HG03045 (cell line): ENCODE measurements around the gene RFPL2.
"Not testable (repeated sequence)": the region's sequence is repeated elsewhere in the genome, so short reads cannot be mapped to it uniquely, and the experiment has no call there.

Experiments used
- ATAC-seq: cut with Tn5 transposase; IDR thresholded peaks from one replicate; pipeline ENCODE4 v1.9.1; 2021; ENCODE audit warnings: mild to moderate bottlenecking, moderate library complexity; ENCODE audit not compliant: unreplicated experiment

The RFPL2 gene

DNA sequence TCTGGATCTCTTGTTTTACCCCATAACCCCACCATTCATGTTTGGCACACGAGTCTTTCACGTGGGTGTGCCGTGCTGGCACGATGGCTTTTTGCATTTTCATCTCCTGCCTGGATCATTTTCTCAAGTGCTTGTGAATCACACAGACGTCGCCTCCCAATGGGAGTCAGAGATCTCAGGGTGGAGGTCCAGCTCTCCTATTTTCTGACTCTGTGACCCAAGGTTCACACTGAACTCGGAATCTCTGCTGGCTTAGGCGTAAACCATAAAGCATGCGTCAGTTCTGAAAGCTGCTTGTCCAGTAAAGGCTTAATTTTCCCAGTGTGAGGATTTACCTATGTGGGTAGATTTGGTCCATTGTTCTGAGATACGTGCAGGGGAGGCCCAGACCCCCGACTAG is 29.8 kb downstream of the RFPL2 start:
- ATAC-seq: no peak

DNA sequence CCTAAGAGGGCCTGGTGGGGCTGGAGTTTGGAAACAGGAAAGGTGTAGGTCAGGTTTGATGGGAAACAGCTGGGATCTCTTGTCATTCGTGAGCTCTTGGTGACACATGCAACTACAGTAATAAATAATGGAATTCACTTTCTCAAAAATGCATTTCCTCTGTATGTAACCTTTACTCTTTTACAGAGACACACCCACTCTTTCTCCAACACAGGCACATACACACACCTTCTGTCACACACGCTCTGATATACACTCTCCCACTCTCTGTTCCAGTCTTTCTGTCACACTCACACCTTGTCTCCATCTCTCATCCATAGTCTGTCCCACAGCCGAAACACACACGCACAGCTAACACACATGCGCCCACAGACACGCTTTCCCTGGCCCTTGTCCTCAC is 39.2 kb downstream of the RFPL2 start:
- no peak for ATAC-seq

DNA sequence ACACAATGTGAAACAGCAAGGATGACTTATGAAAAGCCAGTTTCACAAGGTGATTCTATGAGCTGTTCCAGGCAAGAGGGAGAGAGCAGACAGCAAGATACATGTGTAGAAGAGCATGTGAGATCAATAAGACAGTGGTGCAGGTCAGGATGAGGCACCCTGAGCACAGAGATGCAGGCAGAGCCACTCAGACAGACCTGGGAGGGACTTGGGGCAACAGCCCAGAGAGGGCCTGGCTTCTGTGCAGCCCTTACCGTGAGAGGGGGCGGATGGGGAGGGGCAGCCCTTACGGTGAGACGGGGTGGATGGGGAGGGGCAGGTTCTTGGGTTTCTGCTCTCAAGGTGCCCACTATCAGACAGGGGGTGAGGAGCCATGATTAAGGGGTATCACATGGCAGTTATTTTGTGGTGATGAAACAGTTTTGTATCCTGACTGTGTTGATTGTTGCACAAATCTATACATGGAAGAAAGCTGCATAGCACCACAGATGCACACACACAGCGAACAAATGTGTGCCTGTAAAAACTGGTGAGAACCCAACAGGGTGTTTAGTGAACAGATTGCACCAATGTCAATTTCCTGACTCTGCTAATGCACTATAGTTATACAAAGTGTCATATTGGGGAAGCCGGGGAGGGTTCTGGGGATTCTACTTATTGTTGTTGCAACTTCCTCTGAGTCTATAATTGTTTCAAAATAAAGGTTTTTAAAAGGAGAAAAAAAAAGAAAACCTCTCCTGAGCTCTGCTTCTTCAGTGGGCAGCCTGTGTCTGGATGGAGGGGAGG is 40.6 kb downstream of the RFPL2 start:
- no peak for ATAC-seq

DNA sequence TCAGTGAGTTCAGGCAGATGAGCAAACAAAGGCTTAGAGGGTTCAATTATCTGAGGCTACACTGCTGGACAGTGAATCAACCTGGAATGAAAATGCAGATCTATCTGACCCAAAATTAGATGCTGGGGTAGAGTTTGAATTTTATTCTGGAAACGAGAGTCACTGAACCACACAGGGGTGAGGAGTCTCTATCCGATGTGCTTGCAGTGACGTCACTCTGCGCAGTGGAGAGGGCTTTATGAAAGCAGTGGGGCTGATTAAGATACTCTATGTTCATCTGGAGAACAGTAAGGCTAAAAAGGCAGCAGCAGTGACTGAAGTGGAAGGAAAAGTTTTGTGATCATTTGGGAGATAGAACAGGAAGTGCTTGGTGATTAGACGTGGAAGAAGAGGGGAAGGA is 44.5 kb downstream of the RFPL2 start:
- ATAC-seq: not testable (repeated sequence)

DNA sequence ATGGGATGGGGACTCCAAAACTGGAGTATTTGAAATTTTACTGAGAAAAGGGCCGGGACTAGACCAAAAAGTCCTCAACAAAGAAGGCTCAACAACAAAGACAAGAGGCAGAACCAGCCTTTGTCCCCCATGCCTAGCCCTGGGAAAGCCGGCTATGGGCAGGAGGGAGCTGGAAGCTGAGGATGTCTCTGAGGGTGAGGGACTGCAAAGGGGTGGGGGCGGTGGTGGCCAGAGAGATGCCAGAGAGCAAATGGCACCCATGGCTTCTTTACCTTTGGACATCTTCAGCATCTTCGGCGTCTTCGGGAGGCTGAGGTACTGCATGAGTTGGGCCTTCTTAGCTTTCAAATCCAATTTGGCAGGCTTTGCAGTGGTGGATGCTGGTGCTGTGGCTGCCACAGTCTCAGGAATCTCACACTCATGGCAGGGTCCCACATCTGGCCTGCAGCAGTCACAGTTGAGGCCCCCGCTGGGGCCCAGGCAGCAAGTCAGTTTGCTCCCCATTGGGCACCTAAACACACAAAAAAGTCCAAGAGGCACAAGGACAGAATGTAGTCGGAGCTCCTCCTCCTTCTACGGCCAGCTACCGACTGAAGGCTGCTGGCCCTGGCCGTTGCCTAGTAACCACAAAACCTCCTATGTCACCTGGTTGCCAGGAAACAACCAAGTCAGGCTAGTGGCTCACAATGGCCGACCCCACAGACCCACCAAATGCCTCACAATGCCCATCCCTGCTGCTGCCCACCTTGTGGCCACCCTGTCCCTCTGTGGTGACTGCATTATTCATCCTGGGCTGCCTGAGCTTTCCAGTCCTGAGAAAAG is 46.0 kb downstream of the RFPL2 start, which contains the start of gene C22orf42:
Gene C22orf42 (minus strand): TSS at position 592 of the 822 bp plus-strand sequence. CDS start 88 bp downstream, at position 504.
- ATAC-seq: no peak

DNA sequence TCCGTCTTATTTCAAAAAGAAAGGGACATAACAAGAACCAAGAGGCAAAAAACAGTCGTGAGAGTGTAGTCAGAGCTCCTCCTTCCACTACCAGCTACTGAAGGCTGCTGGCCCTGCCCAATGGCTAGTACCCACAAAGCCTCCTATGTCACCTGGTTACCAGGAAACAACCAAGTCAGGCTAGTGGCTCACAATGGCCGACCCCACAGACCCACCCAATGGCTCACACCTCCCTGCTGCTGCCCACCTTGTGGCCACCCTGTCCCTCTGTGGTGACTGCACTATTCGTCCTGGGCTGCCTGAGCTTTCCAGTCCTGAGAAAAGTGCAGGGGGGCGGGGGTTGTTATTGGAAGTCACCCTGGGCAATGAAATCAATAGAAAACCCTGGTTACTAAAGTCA is 47.2 kb downstream of the RFPL2 start:
- ATAC-seq: not testable (repeated sequence)

DNA sequence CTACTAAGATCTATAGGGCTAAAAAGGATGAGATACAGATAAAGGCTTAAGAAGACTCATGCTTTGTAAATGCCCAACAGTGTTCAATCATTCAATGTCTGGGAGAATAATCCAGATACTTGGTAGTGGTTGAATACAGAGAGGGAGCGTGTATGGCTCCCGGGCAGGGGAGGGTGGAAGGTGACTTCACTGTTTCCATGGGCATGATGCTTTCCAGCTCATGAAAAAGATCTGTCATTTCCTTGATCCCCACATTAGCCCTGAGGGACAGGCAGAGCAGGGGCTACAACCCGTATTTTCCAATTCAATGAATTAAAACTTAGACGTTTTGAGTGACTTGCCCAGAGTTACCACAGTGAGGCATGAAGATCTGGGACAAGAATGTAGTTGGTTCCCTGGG is 50.1 kb downstream of the RFPL2 start:
- ATAC-seq: not testable (repeated sequence)

DNA sequence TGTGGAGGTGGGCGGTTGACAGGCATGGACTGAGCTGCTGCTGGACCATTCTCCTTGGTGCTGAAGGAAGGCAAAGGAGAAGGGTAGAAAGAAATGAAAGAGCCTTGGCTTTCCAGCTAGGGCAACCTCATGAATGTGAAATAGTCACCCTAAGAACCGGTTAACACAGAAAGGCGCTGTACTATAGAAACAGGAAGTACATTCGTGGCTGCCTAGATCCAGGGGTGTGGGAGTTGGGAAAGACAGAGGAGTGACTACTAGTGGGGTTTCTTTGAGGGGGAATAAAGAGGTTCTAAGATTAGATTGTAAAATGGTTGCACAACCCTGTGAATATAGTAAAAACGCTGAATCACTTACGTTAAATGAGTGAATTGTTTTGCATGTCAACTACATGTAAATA is 53.2 kb downstream of the RFPL2 start:
- ATAC-seq: not testable (repeated sequence)

DNA sequence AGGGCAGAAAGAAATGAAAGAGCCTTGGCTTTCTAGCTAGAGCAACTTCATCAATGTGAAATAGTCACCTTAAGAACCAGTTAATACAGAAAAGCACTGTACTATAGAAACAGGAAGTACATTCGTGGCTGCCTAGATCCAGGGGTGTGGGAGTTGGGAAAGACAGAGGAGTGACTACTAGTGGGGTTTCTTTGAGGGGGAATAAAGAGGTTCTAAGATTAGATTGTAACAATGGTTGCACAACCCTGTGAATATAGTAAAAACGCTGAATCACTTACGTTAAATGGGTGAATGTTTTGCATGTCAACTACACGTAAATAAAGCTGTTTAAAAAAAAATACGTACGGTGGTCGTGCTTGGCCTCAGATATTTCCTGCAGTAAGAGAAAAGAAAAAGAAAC is 54.2 kb downstream of the RFPL2 start:
- ATAC-seq: not testable (repeated sequence)

DNA sequence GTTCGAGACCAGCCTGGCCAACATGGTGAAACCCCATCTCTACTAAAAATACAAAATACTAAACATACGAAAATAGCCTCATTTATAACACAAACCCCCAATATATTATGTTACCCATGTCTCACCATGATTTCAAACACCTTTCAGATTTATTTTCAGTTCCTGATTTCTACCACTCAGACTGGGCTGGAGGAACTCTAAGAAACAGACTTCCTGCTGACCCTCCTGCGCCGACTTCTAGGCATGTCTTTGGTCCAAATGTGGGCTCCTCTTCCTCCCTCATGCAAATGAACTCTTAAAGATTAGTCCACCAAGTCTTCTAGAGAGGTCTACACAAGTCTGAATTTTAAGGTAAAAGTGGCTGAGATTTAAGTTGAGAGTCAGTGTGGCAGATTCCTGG is 56.5 kb downstream of the RFPL2 start:
- not testable (repeated sequence) for ATAC-seq

DNA sequence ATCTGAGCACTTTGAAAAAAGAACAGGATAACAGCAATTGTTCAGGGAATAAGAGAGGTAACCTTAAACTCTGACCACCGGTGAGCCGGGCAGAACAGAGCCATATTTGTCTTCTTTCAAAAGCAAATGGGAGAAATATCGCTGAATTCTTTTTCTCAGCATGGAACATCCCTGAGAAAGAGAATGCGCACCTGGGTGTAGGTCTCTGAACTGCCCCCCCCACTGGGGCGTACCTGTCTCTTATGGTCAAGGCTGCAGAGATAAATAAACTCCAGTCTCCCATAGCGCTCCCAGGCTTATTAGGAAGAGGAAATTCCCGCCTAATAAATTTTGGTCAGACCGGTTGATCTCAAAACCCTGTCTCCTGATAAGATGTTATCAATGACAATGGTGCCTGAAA is 57.7 kb downstream of the RFPL2 start:
- not testable (repeated sequence) for ATAC-seq

DNA sequence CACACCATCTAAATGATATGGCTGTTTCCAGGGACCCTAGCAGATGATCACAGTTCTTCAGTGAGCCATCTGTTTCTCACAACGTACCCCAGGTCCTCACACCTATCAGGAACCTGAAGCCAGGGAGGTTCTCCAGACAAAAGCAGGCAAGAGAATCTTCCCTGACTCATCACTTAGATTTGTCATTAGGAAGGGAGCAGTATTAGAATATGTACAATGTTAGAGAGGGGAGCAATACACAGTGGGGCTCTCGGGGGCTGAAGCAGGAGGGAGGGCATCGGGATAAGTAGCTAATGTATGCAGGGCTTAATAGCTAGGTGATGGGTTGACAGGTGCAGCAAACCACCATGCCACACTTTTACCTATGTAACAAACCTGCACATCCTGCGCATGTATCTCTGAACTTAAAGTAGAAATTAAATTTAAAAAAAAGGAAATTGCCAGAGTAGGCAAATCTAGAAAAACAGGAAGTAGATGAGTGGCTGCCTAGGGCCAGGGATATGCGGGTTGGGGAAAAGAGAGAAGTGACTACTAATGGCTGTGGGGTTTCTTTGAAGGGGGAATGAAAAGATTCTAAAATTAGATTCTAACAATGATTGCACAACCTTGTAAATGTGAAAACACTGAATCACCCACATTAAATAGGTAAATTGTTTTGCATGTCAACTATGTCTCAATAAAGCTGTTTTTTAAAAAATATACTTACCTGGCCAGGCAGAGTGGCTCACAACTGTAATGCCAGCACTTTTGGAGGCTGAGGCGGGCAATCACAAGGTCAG is 60.2 kb downstream of the RFPL2 start:
- no peak for ATAC-seq

DNA sequence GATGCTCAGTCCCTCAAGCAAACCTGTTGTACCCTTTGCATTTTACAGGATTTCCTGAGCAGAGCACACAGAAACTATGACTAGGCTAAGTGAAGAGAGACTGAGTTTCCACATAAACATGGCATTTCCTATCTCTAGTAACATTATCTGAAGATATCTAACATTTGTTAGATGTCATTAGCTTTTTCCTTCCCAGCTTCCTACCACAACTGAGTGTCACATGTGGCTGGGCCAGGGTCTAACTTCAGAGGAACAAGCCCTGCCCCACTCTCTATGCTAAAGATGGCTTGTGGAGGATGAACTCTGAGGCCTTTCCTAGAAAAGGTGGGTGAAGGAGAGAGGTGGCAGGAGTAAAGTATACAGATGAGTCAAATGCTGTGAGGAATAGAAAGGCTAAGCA is 62.3 kb downstream of the RFPL2 start:
- ATAC-seq: no peak

DNA sequence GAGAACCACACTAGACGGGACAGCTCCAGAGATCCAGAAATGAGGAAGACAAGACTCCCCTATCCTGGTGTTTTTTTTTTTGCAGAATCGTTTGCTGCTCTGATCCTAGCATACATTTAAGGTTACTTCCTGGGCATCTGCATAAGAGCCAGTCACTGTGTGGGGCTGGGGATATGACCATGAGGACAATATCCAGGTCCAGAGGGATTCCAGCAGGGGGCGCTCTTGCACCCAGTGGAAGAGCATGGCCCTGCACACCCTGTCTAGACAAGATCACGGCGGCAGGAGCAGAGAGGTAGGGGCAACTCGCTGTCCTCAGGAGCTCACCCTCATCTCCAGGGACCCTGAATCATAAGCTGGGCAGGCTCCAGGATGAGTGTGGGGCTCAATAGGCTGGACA is 64.2 kb downstream of the RFPL2 start:
- ATAC-seq: not testable (repeated sequence)
